Urinary bladder (tissue), 4 donors: ENCODE data around the gene TPSB2. TPM values are rescaled to one million over a fixed set of nuclear protein-coding genes. Genes with fewer than 3 reads are reported as not detected.
"Not testable (repeated sequence)": the region's sequence is repeated elsewhere in the genome, so short reads cannot be mapped to it uniquely, and the experiment has no call there.

Source experiments
- DNase-seq: peaks from one replicate; pipeline ENCODE4 v3.0.0-alpha.2; 2015; ENCODE audit errors: extremely low spot score
- H3K27ac ChIP-seq: one replicate; pipeline ENCODE4 v1.5.1; 2013; ENCODE audit warnings: low read depth, mild to moderate bottlenecking, moderate library complexity
- H3K36me3 ChIP-seq: one replicate; pipeline ENCODE4 v1.6.1; 2013; ENCODE audit warnings: mild to moderate bottlenecking, moderate library complexity; ENCODE audit not compliant: insufficient read depth
- H3K4me1 ChIP-seq: one replicate; pipeline ENCODE4 v1.6.1; 2013; ENCODE audit warnings: mild to moderate bottlenecking, moderate library complexity; ENCODE audit not compliant: insufficient read depth
- H3K4me3 ChIP-seq: one replicate; pipeline ENCODE4 v1.5.1; 2013; ENCODE audit warnings: low read depth, low read length
- WGBS: extraction: QIAGEN DNeasy Blood & Tissue Kit; methylation state at CpG from one replicate; pipeline ENCODE4 v1.1.7; 2013; 5-methylcytosine and 5-hydroxymethylcytosine counted together
- polyA plus RNA-seq: library from polyadenylated mRNA; stranded (reverse); fragments of 200-250 nt; gene quantifications from one replicate; pipeline ENCODE4 v1.2.3, GENCODE V29; 2013
- total RNA-seq: library from RNA; depleted of rRNA; stranded (reverse); fragments of >200 nt; gene quantifications from one replicate; pipeline ENCODE4 v1.2.3, GENCODE V29; 2014
- donor health status: healthy with polysubstance abuse.
- donor health status: healthy.

The TPSB2 gene
- total and polyA plus RNA-seq, 2 donors = 4.4 to 80.3 TPM

- not testable (repeated sequence) for H3K27ac ChIP-seq, H3K36me3 ChIP-seq, DNase-seq, H3K4me1 ChIP-seq, H3K4me3 ChIP-seq
- 86% methylated on average over 11 of the region's 11 CpGs for WGBS
These were observed 39.2 kb downstream of the TPSB2 start for GRCh38 chr16:1190789-1191188.

GRCh38 chr16:1189455-1189854 lies 40.5 kb downstream of the TPSB2 start:
- Histone ChIP-seq H3K4me1 (no peaks in the 10 kb centered on the region), H3K27ac (no peak overlapping the region), H3K4me3 (no peak overlapping the region), H3K36me3 (no peaks in the 10 kb centered on the region)
- DNase-seq = no peak
- WGBS = 77% methylated on average over 7 of the region's 7 CpGs

GRCh38 chr16:1188432-1189189 lies 41.4 kb downstream of the TPSB2 start:
- H3K4me1 ChIP-seq = no peaks in the 10 kb centered on the region

GRCh38 chr16:1185460-1186207 lies 44.4 kb downstream of the TPSB2 start:
- not testable (repeated sequence) for H3K27ac ChIP-seq, H3K4me1 ChIP-seq, DNase-seq, H3K4me3 ChIP-seq, H3K36me3 ChIP-seq
- WGBS = 88% methylated on average over 56 of the region's 86 CpGs

More at GRCh38 chr16:1188432-1189189, 41.4 kb downstream of the TPSB2 start:
- 53% methylated on average over 32 of the region's 32 CpGs for WGBS
- no peaks in the 10 kb centered on the region for H3K36me3 ChIP-seq
- H3K4me3 ChIP-seq = no peak overlapping the region
- no peak overlapping the region for H3K27ac ChIP-seq
- no peak for DNase-seq

GRCh38 chr16:1184980-1185379 lies 45.0 kb downstream of the TPSB2 start:
- no peaks in the 10 kb centered on the region for H3K4me1 ChIP-seq
- 96% methylated on average over 18 of the region's 18 CpGs for WGBS
- DNase-seq = no peak

GRCh38 chr16:1184156-1184868 lies 45.7 kb downstream of the TPSB2 start:
- Histone ChIP-seq H3K4me1 (no peaks in the 10 kb centered on the region), H3K36me3 (no peaks in the 10 kb centered on the region), H3K4me3 (no peak overlapping the region), H3K27ac (no peak overlapping the region)
- DNase-seq = no peak
- 81% methylated on average over 26 of the region's 26 CpGs for WGBS

More at GRCh38 chr16:1184980-1185379, 45.0 kb downstream of the TPSB2 start:
- Histone ChIP-seq H3K27ac (no peak overlapping the region), H3K36me3 (no peaks in the 10 kb centered on the region), H3K4me3 (no peak overlapping the region)

- peak; percentile 56 for DNase-seq
- no peaks in the 10 kb centered on the region for H3K4me1 ChIP-seq
- 30% methylated on average over 44 of the region's 45 CpGs for WGBS
- no peaks in the 10 kb centered on the region for H3K36me3 ChIP-seq
- no peak overlapping the region for H3K4me3 ChIP-seq
- H3K27ac ChIP-seq = peak overlapping the region; percentile 53
These were observed 46.8 kb downstream of the TPSB2 start for GRCh38 chr16:1182950-1183907.

- peak overlapping the region; percentile 53 for H3K27ac ChIP-seq
- H3K4me1 ChIP-seq = no peaks in the 10 kb centered on the region
- H3K36me3 ChIP-seq = no peaks in the 10 kb centered on the region
- H3K4me3 ChIP-seq = no peak overlapping the region
- 14% methylated on average over 19 of the region's 19 CpGs for WGBS
- DNase-seq = no peak
These were observed 47.7 kb downstream of the TPSB2 start for GRCh38 chr16:1182316-1182671.

GRCh38 chr16:1181404-1182315 lies 48.3 kb downstream of the TPSB2 start:
- H3K27ac ChIP-seq = peak overlapping the region; percentile 78
- no peak for DNase-seq
- H3K4me3 ChIP-seq = no peak overlapping the region
- no peaks in the 10 kb centered on the region for H3K4me1 ChIP-seq
- H3K36me3 ChIP-seq = no peaks in the 10 kb centered on the region
- WGBS = 46% methylated on average over 39 of the region's 39 CpGs

- Histone ChIP-seq H3K4me1 (no peaks in the 10 kb centered on the region), H3K4me3 (no peak overlapping the region), H3K27ac (peak overlapping the region; percentile 78), H3K36me3 (no peaks in the 10 kb centered on the region)
- no peak for DNase-seq
- WGBS = 38% methylated on average over 38 of the region's 38 CpGs
These were observed 49.2 kb downstream of the TPSB2 start for GRCh38 chr16:1180549-1181403.
